Neutrophil (primary cell): Measurements from ENCODE around the gene BHLHE40.

Experiments
- H3K27ac ChIP-seq: fragments of 200-600 bp; sonication (generic); 2 replicates; pipeline ENCODE4 v1.5.1; 2016; ENCODE audit warnings: mild to moderate bottlenecking, moderate library complexity
- H3K27me3 ChIP-seq: fragments of 200-600 bp; sonication (generic); 2 replicates; pipeline ENCODE4 v1.6.0; 2016; ENCODE audit warnings: mild to moderate bottlenecking
- H3K36me3 ChIP-seq: fragments of 200-600 bp; sonication (generic); 2 replicates; pipeline ENCODE4 v1.5.1; 2017
- H3K4me1 ChIP-seq, 2 experiments: fragments of 200-600 bp in 1 of 2; sonication (generic) in 1 of 2; 1 replicate in 1 of 2; 2 replicates in 1 of 2; pipeline versions ENCODE4 v1.5.1 to v1.6.1; 2013 to 2016; ENCODE audit warnings: low read depth in 1 of 2, low read length in 1 of 2, mild to moderate bottlenecking in 1 of 2, moderate library complexity in 1 of 2; ENCODE audit not compliant: control insufficient read depth in 1 of 2, insufficient read depth in 1 of 2
- H3K4me3 ChIP-seq, 2 experiments: fragments of 200-600 bp in 1 of 2; sonication (generic) in 1 of 2; 1 replicate in 1 of 2; 2 replicates in 1 of 2; pipeline ENCODE4 v1.5.1; 2013 to 2016; ENCODE audit warnings: low read depth in 1 of 2, low read length in 1 of 2, mild to moderate bottlenecking in 1 of 2, moderate library complexity in 1 of 2
- H3K9me3 ChIP-seq: fragments of 200-600 bp; sonication (generic); 2 replicates; pipeline ENCODE4 v1.5.1; 2016
- CTCF ChIP-seq: fragments of 200-600 bp; sonication (generic); IDR thresholded peaks from 2 replicates; pipeline ENCODE4 v1.5.1; 2016; ENCODE audit warnings: antibody characterized with exemption

BHLHE40 gene

GRCh38 chr3:5001805-5002173, 22.6 kb downstream of the BHLHE40 start:
- Histone ChIP-seq H3K4me3 (no peak overlapping the region), H3K27ac (no peak overlapping the region), H3K36me3 (no peaks in the 10 kb centered on the region), H3K27me3 (peaks cover 5% of the 10 kb centered on the region), H3K4me1 (peaks cover 0 to 3% of the 10 kb centered on the region in 2 experiments), H3K9me3 (no peaks in the 10 kb centered on the region)
- TF ChIP-seq CTCF: no peak

DNA sequence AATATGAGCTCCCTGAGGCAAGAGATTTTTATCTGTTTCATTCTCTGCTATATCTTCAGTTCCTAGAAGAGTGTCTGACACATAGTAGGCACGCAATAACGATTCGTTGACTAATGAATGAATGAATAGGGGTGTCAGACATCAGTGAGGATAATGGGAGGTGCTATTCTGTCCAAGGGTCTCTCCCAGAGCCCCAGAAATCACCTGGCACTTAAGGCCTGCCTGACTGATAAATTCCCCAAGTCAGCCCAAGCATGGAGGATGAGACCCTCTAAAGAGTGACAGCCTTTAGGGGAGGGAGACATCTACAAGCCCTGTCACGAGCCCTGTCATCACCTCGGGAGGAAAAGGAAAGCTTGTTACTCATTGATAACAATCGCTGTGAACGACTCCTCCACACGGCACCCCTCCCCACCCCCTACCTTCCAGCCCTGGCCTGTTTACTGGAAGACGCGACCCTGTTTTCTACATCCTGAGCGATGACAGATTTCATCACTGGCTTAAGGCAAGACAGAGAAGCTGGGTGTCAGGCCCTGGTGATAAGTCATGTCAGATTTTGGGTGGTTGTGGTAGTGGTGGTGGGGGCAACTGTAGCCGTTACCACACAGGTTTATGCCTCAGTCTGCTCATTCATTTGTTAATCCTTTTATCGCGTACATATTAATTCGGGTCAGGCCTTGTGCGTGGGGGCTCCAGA, 23.1 kb downstream of the BHLHE40 start:
- peaks cover 5% of the 10 kb centered on the region for H3K27me3 ChIP-seq
- no peak overlapping the region for H3K4me3 ChIP-seq
- no peak overlapping the region for H3K27ac ChIP-seq
- no peak for TF ChIP-seq CTCF
- no peaks in the 10 kb centered on the region for H3K36me3 ChIP-seq
- H3K4me1 ChIP-seq: peaks cover 0 to 8% of the 10 kb centered on the region in 2 experiments
- H3K9me3 ChIP-seq: no peaks in the 10 kb centered on the region

GRCh38 chr3:5002871-5003247, 23.6 kb downstream of the BHLHE40 start:
- no peak overlapping the region for H3K27ac ChIP-seq
- H3K9me3 ChIP-seq: no peaks in the 10 kb centered on the region
- H3K36me3 ChIP-seq: no peaks in the 10 kb centered on the region
- H3K4me3 ChIP-seq: no peak overlapping the region
- peaks cover 0 to 9% of the 10 kb centered on the region in 2 experiments for H3K4me1 ChIP-seq
- TF ChIP-seq CTCF: no peak
- H3K27me3 ChIP-seq: peaks cover 5% of the 10 kb centered on the region

DNA sequence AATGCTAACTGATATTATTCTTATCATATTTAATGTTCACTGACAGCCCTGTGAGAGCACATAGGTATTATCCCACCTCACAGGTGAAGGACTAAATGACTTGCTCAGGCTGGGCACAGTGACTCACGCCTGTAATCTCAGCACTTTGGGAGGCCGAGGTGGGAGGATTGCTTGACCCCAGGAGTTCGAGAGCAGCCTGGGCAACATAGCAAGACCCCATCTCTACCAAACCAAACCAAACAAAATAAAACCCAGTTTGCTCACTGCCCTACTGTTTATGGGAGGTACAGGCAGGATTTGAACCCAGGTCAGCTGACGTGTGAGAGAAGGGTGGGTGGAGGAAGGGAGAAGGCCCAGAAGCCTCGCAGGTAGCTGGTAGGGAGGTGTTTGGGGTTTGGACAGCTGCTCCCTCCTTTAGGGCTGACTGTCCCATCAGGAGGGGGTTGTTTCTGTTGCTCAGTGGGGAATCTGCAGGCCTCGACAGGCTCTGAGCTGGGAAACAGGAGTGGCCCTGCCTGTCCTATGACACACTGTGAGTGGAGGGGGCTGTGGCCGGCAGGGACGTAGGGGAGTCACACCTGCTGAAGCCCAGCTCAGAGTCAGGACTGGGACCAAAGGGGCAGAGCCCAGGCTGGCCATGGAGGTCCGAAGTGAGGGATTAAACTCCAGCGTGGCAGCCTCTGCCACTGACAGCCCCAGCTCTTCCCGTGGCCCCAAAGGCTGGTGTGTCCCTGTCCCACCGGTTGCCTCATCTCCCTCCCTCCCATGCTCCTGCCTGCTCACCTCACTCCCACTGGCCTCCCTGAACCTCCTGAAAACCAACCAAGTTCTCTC, 25.3 kb downstream of the BHLHE40 start:
- no peaks in the 10 kb centered on the region for H3K36me3 ChIP-seq
- no peak overlapping the region for H3K4me3 ChIP-seq
- TF ChIP-seq CTCF: no peak
- peaks cover 5% of the 10 kb centered on the region for H3K27me3 ChIP-seq
- H3K9me3 ChIP-seq: no peaks in the 10 kb centered on the region
- H3K27ac ChIP-seq: no peak overlapping the region
- peaks cover 0 to 9% of the 10 kb centered on the region in 2 experiments for H3K4me1 ChIP-seq

GRCh38 chr3:5005367-5005766, 26.1 kb downstream of the BHLHE40 start:
- H3K4me3 ChIP-seq: no peak overlapping the region
- peaks cover 5% of the 10 kb centered on the region for H3K27me3 ChIP-seq
- no peak overlapping the region for H3K27ac ChIP-seq
- no peak for TF ChIP-seq CTCF
- H3K4me1 ChIP-seq: peaks cover under 1 to 9% of the 10 kb centered on the region in 2 experiments
- H3K36me3 ChIP-seq: no peaks in the 10 kb centered on the region
- H3K9me3 ChIP-seq: no peaks in the 10 kb centered on the region
